ENCODE data around the gene MX1. TPM values are rescaled to one million over a fixed set of nuclear protein-coding genes. Genes with fewer than 3 reads are reported as not detected.

The MX1 gene
- polyA plus RNA-seq, 1 donor from 2014 or later: 0.07 TPM

DNA sequence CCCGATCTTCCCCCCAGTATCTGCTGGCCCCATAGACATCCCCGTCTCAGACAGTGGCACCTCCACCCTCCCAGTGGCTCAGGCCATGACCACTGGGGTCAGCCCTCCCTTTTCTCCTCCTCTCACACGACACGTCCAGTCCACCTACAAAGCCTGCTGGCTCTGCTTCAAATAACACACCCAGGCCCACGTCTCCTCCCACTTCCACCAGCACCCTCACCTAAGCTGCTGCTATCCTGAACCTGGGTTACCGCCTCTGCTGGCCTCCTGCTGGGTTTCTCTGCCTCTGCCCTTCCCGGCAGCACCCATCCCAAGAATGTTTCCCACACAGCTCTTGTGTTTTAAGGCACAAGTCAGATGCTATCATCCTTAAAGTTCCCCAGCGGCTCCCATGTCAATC is 38.2 kb upstream of the MX1 start:
- Histone ChIP-seq H3K4me2 (ENCODE audit: low read length) (no peak overlapping the region), H3K27me3 (ENCODE audit: insufficient read depth, low read depth, low read length) (no peaks in the 10 kb centered on the region), H3K27ac (ENCODE audit: low read length) (no peak overlapping the region), H3K36me3 (ENCODE audit: insufficient read depth, low read length) (no peaks in the 10 kb centered on the region), H3F3A (ENCODE audit: insufficient read depth, low read length, poor library complexity, severe bottlenecking) (no peaks in the 10 kb centered on the region), H2AFZ (ENCODE audit: low read depth, low read length) (no peak overlapping the region), H3K9ac (ENCODE audit: low read length) (no peak overlapping the region), H3K9me2 (ENCODE audit: insufficient read depth, low read length) (no peaks in the 10 kb centered on the region), H3K9me3 (ENCODE audit: low read length) (no peaks in the 10 kb centered on the region), H4K20me1 (ENCODE audit: insufficient read depth) (no peaks in the 10 kb centered on the region), H3K4me3 (ENCODE audit: low read length) (no peak overlapping the region), H3K79me2 (replicated peaks; ENCODE audit: insufficient read depth, low read length) (no peaks in the 10 kb centered on the region)
- TF ChIP-seq EZH2 (IDR thresholded peaks at IDR 0.05; ENCODE audit: borderline replicate concordance, insufficient read depth, low read length, poor library complexity, severe bottlenecking) (no peak), MXI1 (conservative IDR thresholded peaks at IDR 0.05; ENCODE audit: poor library complexity, severe bottlenecking) (no peak), RAD21 (conservative IDR thresholded peaks at IDR 0.05) (no peak), SMC3 (conservative IDR thresholded peaks at IDR 0.05; ENCODE audit: poor library complexity) (no peak), EP300 (conservative IDR thresholded peaks at IDR 0.05; ENCODE audit: poor library complexity, severe bottlenecking) (no peak), POLR2AphosphoS5 (IDR thresholded peaks at IDR 0.05) (no peak), TAF1 (IDR thresholded peaks at IDR 0.05; ENCODE audit: low read depth) (no peak)
- TF ChIP-seq, protein P1, sequence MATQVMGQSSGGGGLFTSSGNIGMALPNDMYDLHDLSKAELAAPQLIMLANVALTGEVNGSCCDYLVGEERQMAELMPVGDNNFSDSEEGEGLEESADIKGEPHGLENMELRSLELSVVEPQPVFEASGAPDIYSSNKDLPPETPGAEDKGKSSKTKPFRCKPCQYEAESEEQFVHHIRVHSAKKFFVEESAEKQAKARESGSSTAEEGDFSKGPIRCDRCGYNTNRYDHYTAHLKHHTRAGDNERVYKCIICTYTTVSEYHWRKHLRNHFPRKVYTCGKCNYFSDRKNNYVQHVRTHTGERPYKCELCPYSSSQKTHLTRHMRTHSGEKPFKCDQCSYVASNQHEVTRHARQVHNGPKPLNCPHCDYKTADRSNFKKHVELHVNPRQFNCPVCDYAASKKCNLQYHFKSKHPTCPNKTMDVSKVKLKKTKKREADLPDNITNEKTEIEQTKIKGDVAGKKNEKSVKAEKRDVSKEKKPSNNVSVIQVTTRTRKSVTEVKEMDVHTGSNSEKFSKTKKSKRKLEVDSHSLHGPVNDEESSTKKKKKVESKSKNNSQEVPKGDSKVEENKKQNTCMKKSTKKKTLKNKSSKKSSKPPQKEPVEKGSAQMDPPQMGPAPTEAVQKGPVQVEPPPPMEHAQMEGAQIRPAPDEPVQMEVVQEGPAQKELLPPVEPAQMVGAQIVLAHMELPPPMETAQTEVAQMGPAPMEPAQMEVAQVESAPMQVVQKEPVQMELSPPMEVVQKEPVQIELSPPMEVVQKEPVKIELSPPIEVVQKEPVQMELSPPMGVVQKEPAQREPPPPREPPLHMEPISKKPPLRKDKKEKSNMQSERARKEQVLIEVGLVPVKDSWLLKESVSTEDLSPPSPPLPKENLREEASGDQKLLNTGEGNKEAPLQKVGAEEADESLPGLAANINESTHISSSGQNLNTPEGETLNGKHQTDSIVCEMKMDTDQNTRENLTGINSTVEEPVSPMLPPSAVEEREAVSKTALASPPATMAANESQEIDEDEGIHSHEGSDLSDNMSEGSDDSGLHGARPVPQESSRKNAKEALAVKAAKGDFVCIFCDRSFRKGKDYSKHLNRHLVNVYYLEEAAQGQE (IDR thresholded peaks at IDR 0.05; ENCODE audit: borderline replicate concordance): no peak
- TF ChIP-seq, protein P2, sequence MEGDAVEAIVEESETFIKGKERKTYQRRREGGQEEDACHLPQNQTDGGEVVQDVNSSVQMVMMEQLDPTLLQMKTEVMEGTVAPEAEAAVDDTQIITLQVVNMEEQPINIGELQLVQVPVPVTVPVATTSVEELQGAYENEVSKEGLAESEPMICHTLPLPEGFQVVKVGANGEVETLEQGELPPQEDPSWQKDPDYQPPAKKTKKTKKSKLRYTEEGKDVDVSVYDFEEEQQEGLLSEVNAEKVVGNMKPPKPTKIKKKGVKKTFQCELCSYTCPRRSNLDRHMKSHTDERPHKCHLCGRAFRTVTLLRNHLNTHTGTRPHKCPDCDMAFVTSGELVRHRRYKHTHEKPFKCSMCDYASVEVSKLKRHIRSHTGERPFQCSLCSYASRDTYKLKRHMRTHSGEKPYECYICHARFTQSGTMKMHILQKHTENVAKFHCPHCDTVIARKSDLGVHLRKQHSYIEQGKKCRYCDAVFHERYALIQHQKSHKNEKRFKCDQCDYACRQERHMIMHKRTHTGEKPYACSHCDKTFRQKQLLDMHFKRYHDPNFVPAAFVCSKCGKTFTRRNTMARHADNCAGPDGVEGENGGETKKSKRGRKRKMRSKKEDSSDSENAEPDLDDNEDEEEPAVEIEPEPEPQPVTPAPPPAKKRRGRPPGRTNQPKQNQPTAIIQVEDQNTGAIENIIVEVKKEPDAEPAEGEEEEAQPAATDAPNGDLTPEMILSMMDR (IDR thresholded peaks at IDR 0.05; ENCODE audit: poor library complexity, severe bottlenecking): no peak

DNA sequence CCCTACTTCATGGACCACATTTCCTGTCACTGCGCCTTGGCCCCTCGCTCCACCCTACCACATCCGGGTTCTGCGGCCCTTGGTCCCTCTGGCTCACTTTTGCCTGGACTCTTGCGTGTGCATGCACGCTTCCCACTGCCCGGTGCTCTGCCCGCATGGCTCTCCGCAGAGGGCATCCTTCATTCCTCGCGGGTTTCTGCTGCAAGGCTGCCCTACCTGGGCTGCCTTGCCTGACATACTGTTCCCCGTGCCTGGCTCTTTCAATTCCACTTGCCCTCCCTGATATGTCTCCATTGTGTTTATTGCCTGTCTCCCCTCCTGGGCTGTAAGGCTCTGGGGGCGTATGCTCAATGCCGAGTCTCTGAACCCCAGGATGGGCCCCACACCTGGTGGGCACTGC is 37.8 kb upstream of the MX1 start:
- TF ChIP-seq SMC3 (conservative IDR thresholded peaks at IDR 0.05; ENCODE audit: poor library complexity): no peak
- TF ChIP-seq RAD21 (conservative IDR thresholded peaks at IDR 0.05): no peak
- TF ChIP-seq TAF1 (IDR thresholded peaks at IDR 0.05; ENCODE audit: low read depth): no peak
- TF ChIP-seq, protein P2 (IDR thresholded peaks at IDR 0.05; ENCODE audit: poor library complexity, severe bottlenecking): no peak
- no peak for TF ChIP-seq EP300 (conservative IDR thresholded peaks at IDR 0.05; ENCODE audit: poor library complexity, severe bottlenecking)
- TF ChIP-seq, protein P1 (IDR thresholded peaks at IDR 0.05; ENCODE audit: borderline replicate concordance): no peak
- TF ChIP-seq POLR2AphosphoS5 (IDR thresholded peaks at IDR 0.05): no peak
- TF ChIP-seq EZH2 (IDR thresholded peaks at IDR 0.05; ENCODE audit: borderline replicate concordance, insufficient read depth, low read length, poor library complexity, severe bottlenecking): no peak
- TF ChIP-seq MXI1 (conservative IDR thresholded peaks at IDR 0.05; ENCODE audit: poor library complexity, severe bottlenecking): no peak
- Histone ChIP-seq H3K4me2 (ENCODE audit: low read length) (no peak overlapping the region), H3K9ac (ENCODE audit: low read length) (no peak overlapping the region), H3K36me3 (ENCODE audit: insufficient read depth, low read length) (no peaks in the 10 kb centered on the region), H3K9me2 (ENCODE audit: insufficient read depth, low read length) (no peaks in the 10 kb centered on the region), H3K27ac (ENCODE audit: low read length) (no peak overlapping the region), H2AFZ (ENCODE audit: low read depth, low read length) (no peak overlapping the region), H3K4me3 (ENCODE audit: low read length) (no peak overlapping the region), H3K79me2 (replicated peaks; ENCODE audit: insufficient read depth, low read length) (no peaks in the 10 kb centered on the region), H3K27me3 (ENCODE audit: insufficient read depth, low read depth, low read length) (no peaks in the 10 kb centered on the region), H4K20me1 (ENCODE audit: insufficient read depth) (no peaks in the 10 kb centered on the region), H3F3A (ENCODE audit: insufficient read depth, low read length, poor library complexity, severe bottlenecking) (no peaks in the 10 kb centered on the region), H3K9me3 (ENCODE audit: low read length) (no peaks in the 10 kb centered on the region)
